Activated CD8-positive, alpha-beta T cell treated with anti-CD3 and anti-CD28 coated beads, Interleukin-2, amount 10 ng/mL, durations not matched to agents 7 days and 5 days (primary cell): ENCODE results near the gene TMIGD2. TPM values are rescaled to one million over a fixed set of nuclear protein-coding genes. Genes with fewer than 3 reads are reported as not detected.
A peak's percentile ranks its signal among the peaks of the same experiment; 100 is the strongest.

Experiments used
- ATAC-seq: fragments of 150-1000 bp; cut with Tn5 transposase; one replicate; pipeline ENCODE4 v1.10.0; 2021; ENCODE audit warnings: moderate library complexity
- CTCF ChIA-PET: fragments of 350-600 bp; sonication (Branson Sonifier 250); formaldehyde crosslinking; loops from one replicate; lab custom pipeline; 2021; ENCODE audit warnings: antibody characterized with exemption; lab: Charles Lee
- POLR2A ChIA-PET: fragments of 350-600 bp; sonication (Branson Sonifier 250); formaldehyde crosslinking; loops from one replicate; lab custom pipeline; 2021; ENCODE audit warnings: antibody characterized with exemption; lab: Charles Lee
- DNase-seq: peaks from one replicate; pipeline ENCODE4 v3.0.0-alpha.2; 2020
- H3K27ac Mint-ChIP-seq: one replicate; pipeline ENCODE4 v1.8.0; 2021; ENCODE audit warnings: mild to moderate bottlenecking, mixed read lengths
- H3K27me3 Mint-ChIP-seq: one replicate; pipeline ENCODE4 v1.8.0; 2021; ENCODE audit warnings: low read depth, mixed read lengths
- H3K36me3 Mint-ChIP-seq: one replicate; pipeline ENCODE4 v1.8.0; 2021; ENCODE audit warnings: low read depth, mixed read lengths
- H3K4me1 Mint-ChIP-seq: one replicate; pipeline ENCODE4 v1.8.0; 2021; ENCODE audit warnings: low read depth, mixed read lengths
- H3K4me3 Mint-ChIP-seq: one replicate; pipeline ENCODE4 v1.8.0; 2021; ENCODE audit warnings: mild to moderate bottlenecking, mixed read lengths
- H3K9me3 Mint-ChIP-seq: one replicate; pipeline ENCODE4 v1.8.0; 2022; ENCODE audit warnings: mixed read lengths; ENCODE audit not compliant: insufficient read depth
- total RNA-seq, 2 experiments: library from RNA; stranded (reverse); gene quantifications; one replicate each; pipeline ENCODE4 v1.2.3, GENCODE V29; 2021

TMIGD2 gene
- total RNA-seq, 2 experiments from 2014 or later: 35.9 to 39.5 TPM

GRCh38 chr19:4326215-4326836, 24.1 kb upstream of the TMIGD2 start:
- peaks cover 32% of the 10 kb centered on the region for H3K4me1 Mint-ChIP-seq
- H3K27me3 Mint-ChIP-seq: peaks cover 4% of the 10 kb centered on the region
- H3K27ac Mint-ChIP-seq: no peak overlapping the region
- H3K36me3 Mint-ChIP-seq: peaks cover 12% of the 10 kb centered on the region
- CTCF ChIA-PET: interaction anchor here (2.1 kb wide), 1 partner anchor 59 kb away, joined by 6 read pairs; no protein-coding TSS in a partner anchor
- POLR2A ChIA-PET: interaction anchor here (2.0 kb wide), 1 partner anchor 16 kb away, joined by 5 read pairs; no protein-coding TSS in a partner anchor
- H3K9me3 Mint-ChIP-seq: no peaks in the 10 kb centered on the region
- H3K4me3 Mint-ChIP-seq: no peak overlapping the region
- DNase-seq (no peak), ATAC-seq (no peak)

- POLR2A ChIA-PET: interaction anchor here (1.0 to 2.0 kb wide), 3 partner anchors 18 to 78 kb away, joined by 3 to 5 read pairs (median 3); partner anchors contain the start of gene YJU2
- ATAC-seq (no peak), DNase-seq (no peak)
These were observed 22.0 kb upstream of the TMIGD2 start for GRCh38 chr19:4324228-4324627.

GRCh38 chr19:4323692-4324091, 21.5 kb upstream of the TMIGD2 start:
- CTCF ChIA-PET: interaction anchor here (1.0 to 2.8 kb wide), 4 partner anchors 19 to 57 kb away, joined by 3 to 12 read pairs (median 4); partner anchors contain the start of gene MPND
- ATAC-seq (no peak), DNase-seq (no peak)
- peaks cover 22% of the 10 kb centered on the region for H3K36me3 Mint-ChIP-seq
- H3K27ac Mint-ChIP-seq: no peak overlapping the region
- POLR2A ChIA-PET: interaction anchor here (0.6 to 1.0 kb wide), 2 partner anchors 10 to 26 kb away, joined by 3 read pairs; no protein-coding TSS in a partner anchor
- no peak overlapping the region for H3K4me3 Mint-ChIP-seq
- peaks cover 25% of the 10 kb centered on the region for H3K4me1 Mint-ChIP-seq
- H3K9me3 Mint-ChIP-seq: peaks cover 15% of the 10 kb centered on the region
- H3K27me3 Mint-ChIP-seq: peaks cover 4% of the 10 kb centered on the region

More at GRCh38 chr19:4324228-4324627, 22.0 kb upstream of the TMIGD2 start:
- Mint-ChIP-seq H3K4me1 (peaks cover 27% of the 10 kb centered on the region), H3K27ac (no peak overlapping the region), H3K36me3 (peaks cover 18% of the 10 kb centered on the region), H3K4me3 (no peak overlapping the region), H3K9me3 (peaks cover 10% of the 10 kb centered on the region), H3K27me3 (peaks cover 4% of the 10 kb centered on the region)
- CTCF ChIA-PET: interaction anchor here (1.0 to 2.1 kb wide), 3 partner anchors 19 to 57 kb away, joined by 3 to 6 read pairs (median 4); partner anchors contain the start of gene MPND

GRCh38 chr19:4322942-4323665, 20.9 kb upstream of the TMIGD2 start:
- Mint-ChIP-seq H3K27me3 (peaks cover 4% of the 10 kb centered on the region), H3K9me3 (peaks cover 15% of the 10 kb centered on the region), H3K36me3 (peaks cover 26% of the 10 kb centered on the region), H3K4me1 (peaks cover 19% of the 10 kb centered on the region), H3K4me3 (no peak overlapping the region), H3K27ac (no peak overlapping the region)
- ChIA-PET POLR2A (interaction anchor here (0.6 to 1.0 kb wide), 2 partner anchors 11 to 27 kb away, joined by 3 read pairs; no protein-coding TSS in a partner anchor), CTCF (interaction anchor here (2.2 to 2.8 kb wide), 3 partner anchors 20 to 56 kb away, joined by 5 to 12 read pairs (median 6); partner anchors contain the start of gene MPND)
- no peak for ATAC-seq
- DNase-seq: no peak

- H3K36me3 Mint-ChIP-seq: peaks cover 31% of the 10 kb centered on the region
- ChIA-PET POLR2A (interaction anchor here (1.4 kb wide), 1 partner anchor 22 kb away, joined by 4 read pairs; no protein-coding TSS in a partner anchor), CTCF (interaction anchor here (1.6 to 2.5 kb wide), 3 partner anchors 22 to 54 kb away, joined by 4 to 6 read pairs (median 5); partner anchors contain the start of gene MPND)
- H3K4me3 Mint-ChIP-seq: no peak overlapping the region
- DNase-seq (no peak), ATAC-seq (no peak)
- no peak overlapping the region for H3K27ac Mint-ChIP-seq
- peaks cover 3% of the 10 kb centered on the region for H3K4me1 Mint-ChIP-seq
- no peaks in the 10 kb centered on the region for H3K27me3 Mint-ChIP-seq
- peaks cover 15% of the 10 kb centered on the region for H3K9me3 Mint-ChIP-seq
These were observed 18.2 kb upstream of the TMIGD2 start for GRCh38 chr19:4320419-4320818.

- H3K27ac Mint-ChIP-seq: no peak overlapping the region
- peaks cover 32% of the 10 kb centered on the region for H3K36me3 Mint-ChIP-seq
- H3K4me1 Mint-ChIP-seq: no peaks in the 10 kb centered on the region
- peaks cover 15% of the 10 kb centered on the region for H3K9me3 Mint-ChIP-seq
- ChIA-PET POLR2A (interaction anchor here (1.2 kb wide), 1 partner anchor 152 kb away, joined by 4 read pairs; no protein-coding TSS in a partner anchor), CTCF (interaction anchor here (0.8 to 1.7 kb wide), 4 partner anchors 24 to 82 kb away, joined by 3 to 5 read pairs (median 4); partner anchors contain the start of gene MPND)
- no peak overlapping the region for H3K4me3 Mint-ChIP-seq
- ATAC-seq: no peak
- DNase-seq: no peak
- no peaks in the 10 kb centered on the region for H3K27me3 Mint-ChIP-seq
These were observed 17.0 kb upstream of the TMIGD2 start for GRCh38 chr19:4319067-4319718.

- CTCF ChIA-PET: no interaction called here
These were observed 16.3 kb upstream of the TMIGD2 start for GRCh38 chr19:4318460-4318859.

GRCh38 chr19:4316956-4317355, 14.8 kb upstream of the TMIGD2 start:
- H3K4me3 Mint-ChIP-seq: no peak overlapping the region
- ATAC-seq (no peak), DNase-seq (no peak)
- H3K36me3 Mint-ChIP-seq: peaks cover 33% of the 10 kb centered on the region
- H3K27ac Mint-ChIP-seq: no peak overlapping the region
- no peaks in the 10 kb centered on the region for H3K4me1 Mint-ChIP-seq
- CTCF ChIA-PET: interaction anchor here (1.5 kb wide), 1 partner anchor 50 kb away, joined by 5 read pairs; no protein-coding TSS in a partner anchor
- peaks cover 15% of the 10 kb centered on the region for H3K9me3 Mint-ChIP-seq
- H3K27me3 Mint-ChIP-seq: no peaks in the 10 kb centered on the region
- POLR2A ChIA-PET: no interaction called here

More at GRCh38 chr19:4318460-4318859, 16.3 kb upstream of the TMIGD2 start:
- no peak for DNase-seq
- ATAC-seq: no peak
- Mint-ChIP-seq H3K4me1 (no peaks in the 10 kb centered on the region), H3K4me3 (no peak overlapping the region), H3K9me3 (peaks cover 15% of the 10 kb centered on the region), H3K27me3 (no peaks in the 10 kb centered on the region), H3K36me3 (peaks cover 32% of the 10 kb centered on the region), H3K27ac (no peak overlapping the region)
- POLR2A ChIA-PET: interaction anchor here (1.2 kb wide), 1 partner anchor 153 kb away, joined by 4 read pairs; no protein-coding TSS in a partner anchor

GRCh38 chr19:4313847-4314490, 11.8 kb upstream of the TMIGD2 start:
- Mint-ChIP-seq H3K4me3 (no peak overlapping the region), H3K36me3 (peaks cover 33% of the 10 kb centered on the region), H3K9me3 (peaks cover 2% of the 10 kb centered on the region), H3K4me1 (no peaks in the 10 kb centered on the region), H3K27ac (no peak overlapping the region), H3K27me3 (no peaks in the 10 kb centered on the region)
- ChIA-PET POLR2A (no interaction called here), CTCF (no interaction called here)
- ATAC-seq (no peak), DNase-seq (no peak)

- no peak overlapping the region for H3K4me3 Mint-ChIP-seq
- ChIA-PET POLR2A (interaction anchor here (0.6 kb wide), 1 partner anchor 104 kb away, joined by 3 read pairs; no protein-coding TSS in a partner anchor), CTCF (no interaction called here)
- DNase-seq (no peak), ATAC-seq (peak; percentile 44)
- H3K36me3 Mint-ChIP-seq: peaks cover 21% of the 10 kb centered on the region
- H3K27me3 Mint-ChIP-seq: no peaks in the 10 kb centered on the region
- no peak overlapping the region for H3K27ac Mint-ChIP-seq
- peaks cover 3% of the 10 kb centered on the region for H3K4me1 Mint-ChIP-seq
- H3K9me3 Mint-ChIP-seq: no peaks in the 10 kb centered on the region
These were observed 8.3 kb upstream of the TMIGD2 start for GRCh38 chr19:4310247-4311121.
